ENCODE measurements around the gene ARHGAP15. TPM values are rescaled to one million over a fixed set of nuclear protein-coding genes. Genes with fewer than 3 reads are reported as not detected.

The ARHGAP15 gene
- total and polyA plus RNA-seq, 8 donors, result 0.69 to 5.2 (median 1.5) TPM

- DNase-seq, result no peak
- Histone ChIP-seq H3K36me3 (no peaks in the 10 kb centered on the region), H3K4me1 (no peaks in the 10 kb centered on the region), H3K27me3 (no peaks in the 10 kb centered on the region), H3K9me3 (no peaks in the 10 kb centered on the region), H3K27ac (no peak overlapping the region), H3K4me3 (no peak overlapping the region)
- no peak for ATAC-seq
- intact Hi-C loops (cut with DNase I), result no loop called here
- whole genome bisulfite sequencing, 2 donors, result 82 to 86% methylated on average over 6 of the region's 6 CpGs
- TF ChIP-seq, protein P1, sequence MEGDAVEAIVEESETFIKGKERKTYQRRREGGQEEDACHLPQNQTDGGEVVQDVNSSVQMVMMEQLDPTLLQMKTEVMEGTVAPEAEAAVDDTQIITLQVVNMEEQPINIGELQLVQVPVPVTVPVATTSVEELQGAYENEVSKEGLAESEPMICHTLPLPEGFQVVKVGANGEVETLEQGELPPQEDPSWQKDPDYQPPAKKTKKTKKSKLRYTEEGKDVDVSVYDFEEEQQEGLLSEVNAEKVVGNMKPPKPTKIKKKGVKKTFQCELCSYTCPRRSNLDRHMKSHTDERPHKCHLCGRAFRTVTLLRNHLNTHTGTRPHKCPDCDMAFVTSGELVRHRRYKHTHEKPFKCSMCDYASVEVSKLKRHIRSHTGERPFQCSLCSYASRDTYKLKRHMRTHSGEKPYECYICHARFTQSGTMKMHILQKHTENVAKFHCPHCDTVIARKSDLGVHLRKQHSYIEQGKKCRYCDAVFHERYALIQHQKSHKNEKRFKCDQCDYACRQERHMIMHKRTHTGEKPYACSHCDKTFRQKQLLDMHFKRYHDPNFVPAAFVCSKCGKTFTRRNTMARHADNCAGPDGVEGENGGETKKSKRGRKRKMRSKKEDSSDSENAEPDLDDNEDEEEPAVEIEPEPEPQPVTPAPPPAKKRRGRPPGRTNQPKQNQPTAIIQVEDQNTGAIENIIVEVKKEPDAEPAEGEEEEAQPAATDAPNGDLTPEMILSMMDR (IDR thresholded peaks at IDR 0.05), result no peak
- no peak for FAIRE-seq
Observed at GRCh38 chr2:143616452-143616851, 487.2 kb downstream of the ARHGAP15 start.

DNA sequence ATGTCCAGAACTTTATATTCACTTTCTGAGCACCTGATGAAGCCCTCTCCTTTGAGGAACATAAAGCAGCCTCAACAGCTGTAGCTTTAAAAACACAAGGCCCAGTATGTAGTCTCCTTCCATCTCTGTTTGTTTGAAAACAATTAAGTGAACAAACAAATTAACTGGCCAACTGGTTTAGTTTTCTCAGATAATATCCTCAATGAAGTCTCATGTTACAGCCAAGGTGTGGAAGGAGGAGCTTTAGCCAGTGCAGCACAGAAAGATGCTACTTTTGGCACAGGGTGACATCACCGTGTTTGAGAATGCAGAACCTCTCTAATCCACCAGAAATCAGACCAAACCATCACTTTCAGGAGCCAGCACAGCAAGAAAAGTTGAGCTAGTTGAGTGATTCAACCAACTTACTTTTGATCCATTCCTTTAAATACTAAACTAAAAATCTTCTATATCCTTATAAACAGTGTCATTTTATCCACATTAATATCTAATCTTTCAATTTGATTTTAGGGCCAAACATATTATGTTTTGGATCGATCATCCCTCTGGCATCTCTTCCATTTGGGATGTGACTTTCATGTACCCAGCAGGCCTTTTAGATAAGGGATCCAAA, 488.7 kb downstream of the ARHGAP15 start:
- no peak overlapping the region for H3K4me3 ChIP-seq
- H3K27me3 ChIP-seq, result no peaks in the 10 kb centered on the region
- no peak for DNase-seq
- H3K9me3 ChIP-seq, result no peaks in the 10 kb centered on the region
- FAIRE-seq, result no peak
- intact Hi-C loops (cut with DNase I), result no loop called here
- H3K4me1 ChIP-seq, result no peaks in the 10 kb centered on the region
- no peak overlapping the region for H3K27ac ChIP-seq
- 76 to 83% methylated on average over 2 of the region's 2 CpGs for WGBS, 2 donors
- no peaks in the 10 kb centered on the region for H3K36me3 ChIP-seq
- ATAC-seq, result no peak
- TF ChIP-seq, protein P1 (IDR thresholded peaks at IDR 0.05), result no peak

DNA sequence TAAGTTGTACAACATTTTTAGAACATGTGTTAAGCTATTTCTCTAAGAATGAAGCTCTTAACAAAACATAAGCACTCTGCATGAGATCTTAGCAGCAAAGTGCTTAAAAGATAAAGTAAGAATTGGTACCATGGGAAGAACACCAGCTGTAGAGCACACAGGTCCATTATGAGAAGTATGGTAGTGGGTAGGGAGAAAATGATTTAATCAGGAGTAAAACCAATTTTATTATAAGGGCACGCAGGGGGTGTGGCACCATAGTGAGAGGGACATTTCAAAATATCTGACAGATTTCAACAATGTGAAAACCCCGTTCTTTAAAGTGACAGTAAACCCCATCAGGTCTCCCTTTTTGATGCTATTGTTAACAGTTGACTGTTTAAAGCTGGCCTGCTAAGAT, 492.9 kb downstream of the ARHGAP15 start:
- Histone ChIP-seq H3K9me3 (no peaks in the 10 kb centered on the region), H3K4me1 (no peaks in the 10 kb centered on the region), H3K27me3 (no peaks in the 10 kb centered on the region), H3K4me3 (no peak overlapping the region), H3K27ac (no peak overlapping the region), H3K36me3 (no peaks in the 10 kb centered on the region)
- TF ChIP-seq, protein P1 (IDR thresholded peaks at IDR 0.05), result no peak
- ATAC-seq, result no peak
- no peak for FAIRE-seq
- WGBS, 2 donors, result 54 to 56% methylated on average over 2 of the region's 2 CpGs
- no peak for DNase-seq
- intact Hi-C loops (cut with DNase I), result no loop called here

DNA sequence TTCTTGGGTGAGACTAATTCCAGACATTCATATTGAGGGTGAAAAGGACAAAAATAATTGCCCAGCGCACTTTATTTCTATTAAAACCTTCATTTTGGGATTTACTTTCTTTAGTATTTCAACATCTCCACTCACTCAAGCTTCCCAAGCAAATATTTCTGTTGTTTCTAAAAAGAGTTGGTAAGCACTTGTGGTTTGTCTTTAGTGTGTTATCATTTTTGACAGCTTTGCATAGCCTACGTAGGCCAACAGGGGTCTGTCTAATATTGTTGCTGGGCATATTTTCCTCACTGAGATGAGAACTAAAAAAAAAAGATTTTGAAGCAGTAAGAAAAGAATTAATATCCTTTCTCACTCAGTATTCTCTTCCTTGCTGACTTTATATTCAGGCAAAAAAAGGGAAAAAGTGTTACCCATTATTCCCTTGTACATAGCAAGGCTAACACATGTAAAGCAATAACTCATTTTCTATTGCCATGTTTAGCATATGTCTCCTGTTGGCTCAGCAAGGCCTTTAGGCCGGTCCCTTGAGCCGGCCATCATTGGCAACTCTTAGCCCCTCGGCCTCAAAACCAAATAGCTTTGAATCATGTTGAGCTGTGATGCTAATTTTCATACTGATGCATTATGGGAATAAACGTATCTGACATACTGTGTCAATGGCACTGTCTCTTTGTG, 494.2 kb downstream of the ARHGAP15 start:
- ATAC-seq, result no peak
- Histone ChIP-seq H3K27ac (no peak overlapping the region), H3K36me3 (no peaks in the 10 kb centered on the region), H3K27me3 (no peaks in the 10 kb centered on the region), H3K9me3 (no peaks in the 10 kb centered on the region), H3K4me3 (no peak overlapping the region), H3K4me1 (no peaks in the 10 kb centered on the region)
- no peak for DNase-seq
- WGBS, 2 donors, result 82 to 91% methylated on average over 6 of the region's 6 CpGs
- intact Hi-C loops (cut with DNase I), result no loop called here
- no peak for FAIRE-seq
- TF ChIP-seq, protein P1 (IDR thresholded peaks at IDR 0.05), result no peak

DNA sequence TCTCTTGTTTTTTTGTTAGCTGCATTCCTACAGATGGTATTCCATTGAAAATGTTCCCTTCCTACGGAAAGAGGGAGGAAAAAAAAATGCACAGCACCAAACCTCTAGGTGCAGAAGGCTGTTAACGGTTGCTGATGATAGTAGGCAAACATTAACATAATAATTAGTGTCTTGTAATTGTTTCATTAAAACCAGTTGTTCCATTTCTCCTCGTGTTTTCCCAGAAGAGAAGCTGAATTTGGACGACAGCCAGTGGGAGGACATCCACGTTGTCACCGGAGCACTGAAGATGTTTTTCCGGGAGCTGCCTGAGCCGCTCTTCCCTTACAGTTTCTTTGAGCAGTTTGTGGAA, 494.7 kb downstream of the ARHGAP15 start:
- Histone ChIP-seq H3K27me3 (no peaks in the 10 kb centered on the region), H3K36me3 (no peaks in the 10 kb centered on the region), H3K9me3 (no peaks in the 10 kb centered on the region), H3K27ac (no peak overlapping the region), H3K4me1 (no peaks in the 10 kb centered on the region), H3K4me3 (no peak overlapping the region)
- ATAC-seq (no peak), FAIRE-seq (no peak), DNase-seq (no peak)
- 71 to 74% methylated on average over 8 of the region's 8 CpGs for WGBS, 2 donors
- TF ChIP-seq, protein P1 (IDR thresholded peaks at IDR 0.05), result no peak
- intact Hi-C loops (cut with DNase I), result no loop called here
